Nephron progenitor cell (in vitro differentiated cells): ENCODE results near the gene ACTR1A.

Experiments
- DNase-seq: peaks from one replicate; pipeline ENCODE4 v3.0.0; 2021
- H3K27ac Mint-ChIP-seq: 2 replicates; pipeline ENCODE4 v1.8.0; 2021; ENCODE audit warnings: mild to moderate bottlenecking, moderate library complexity, mixed read lengths
- H3K27me3 Mint-ChIP-seq: 2 replicates; pipeline ENCODE4 v1.8.0; 2021; ENCODE audit warnings: mild to moderate bottlenecking, low read depth, mixed read lengths; ENCODE audit not compliant: poor library complexity
- H3K36me3 Mint-ChIP-seq: 2 replicates; pipeline ENCODE4 v1.8.0; 2021; ENCODE audit warnings: low read depth, mixed read lengths
- H3K4me1 Mint-ChIP-seq: 2 replicates; pipeline ENCODE4 v1.8.0; 2021; ENCODE audit warnings: mixed read lengths
- H3K4me3 Mint-ChIP-seq: 2 replicates; pipeline ENCODE4 v1.8.0; 2021; ENCODE audit warnings: mild to moderate bottlenecking, moderate library complexity, mixed read lengths
- H3K9me3 Mint-ChIP-seq: 2 replicates; pipeline ENCODE4 v1.8.0; 2021; ENCODE audit warnings: mild to moderate bottlenecking, moderate library complexity, mixed read lengths
- CTCF ChIP-seq: fragments of 200-600 bp; sonication (generic); IDR thresholded peaks from 2 replicates; pipeline ENCODE4 v1.5.0; 2021; ENCODE audit warnings: antibody characterized with exemption

ACTR1A gene

GRCh38 chr10:102499356-102499755 is 3.2 kb downstream of the ACTR1A start:
- no peak for DNase-seq
- TF ChIP-seq CTCF = no peak
- H3K9me3 Mint-ChIP-seq = no peaks in the 10 kb centered on the region
- peak overlapping the region; percentile 7 for H3K4me3 Mint-ChIP-seq
- H3K4me1 Mint-ChIP-seq = peaks cover 15% of the 10 kb centered on the region
- H3K36me3 Mint-ChIP-seq = peaks cover 13% of the 10 kb centered on the region
- H3K27ac Mint-ChIP-seq = no peak overlapping the region
- H3K27me3 Mint-ChIP-seq = no peaks in the 10 kb centered on the region

- peaks cover 25% of the 10 kb centered on the region for H3K36me3 Mint-ChIP-seq
- no peak overlapping the region for H3K4me3 Mint-ChIP-seq
- DNase-seq = no peak
- H3K9me3 Mint-ChIP-seq = no peaks in the 10 kb centered on the region
- no peak overlapping the region for H3K27ac Mint-ChIP-seq
- no peak for TF ChIP-seq CTCF
- no peaks in the 10 kb centered on the region for H3K27me3 Mint-ChIP-seq
- peaks cover 27% of the 10 kb centered on the region for H3K4me1 Mint-ChIP-seq
Measured at GRCh38 chr10:102497545-102497944, 5.0 kb downstream of the ACTR1A start.

- no peak overlapping the region for H3K4me3 Mint-ChIP-seq
- no peak overlapping the region for H3K27ac Mint-ChIP-seq
- no peaks in the 10 kb centered on the region for H3K9me3 Mint-ChIP-seq
- TF ChIP-seq CTCF = no peak
- peaks cover 34% of the 10 kb centered on the region for H3K36me3 Mint-ChIP-seq
- H3K27me3 Mint-ChIP-seq = no peaks in the 10 kb centered on the region
- DNase-seq = no peak
- peaks cover 15% of the 10 kb centered on the region for H3K4me1 Mint-ChIP-seq
Measured at GRCh38 chr10:102493771-102494170, 8.7 kb downstream of the ACTR1A start.

- Mint-ChIP-seq H3K27ac (no peak overlapping the region), H3K4me1 (peaks cover 14% of the 10 kb centered on the region), H3K27me3 (no peaks in the 10 kb centered on the region), H3K36me3 (peaks cover 39% of the 10 kb centered on the region), H3K9me3 (no peaks in the 10 kb centered on the region), H3K4me3 (no peak overlapping the region)
- TF ChIP-seq CTCF = no peak
- DNase-seq = no peak
Measured at GRCh38 chr10:102492983-102493382, 9.5 kb downstream of the ACTR1A start.

- Mint-ChIP-seq H3K4me3 (no peak overlapping the region), H3K27me3 (no peaks in the 10 kb centered on the region), H3K4me1 (peaks cover 14% of the 10 kb centered on the region), H3K9me3 (no peaks in the 10 kb centered on the region), H3K36me3 (peaks cover 43% of the 10 kb centered on the region), H3K27ac (no peak overlapping the region)
- TF ChIP-seq CTCF = no peak
- DNase-seq = no peak
Measured at GRCh38 chr10:102492344-102492939, 10.1 kb downstream of the ACTR1A start.

GRCh38 chr10:102491136-102491535 is 11.4 kb downstream of the ACTR1A start:
- H3K4me1 Mint-ChIP-seq = peaks cover 14% of the 10 kb centered on the region
- H3K4me3 Mint-ChIP-seq = no peak overlapping the region
- no peak for DNase-seq
- H3K9me3 Mint-ChIP-seq = no peaks in the 10 kb centered on the region
- no peak for TF ChIP-seq CTCF
- H3K36me3 Mint-ChIP-seq = peaks cover 38% of the 10 kb centered on the region
- no peaks in the 10 kb centered on the region for H3K27me3 Mint-ChIP-seq
- no peak overlapping the region for H3K27ac Mint-ChIP-seq
